GM18909 (cell line): ENCODE measurements around the gene EXOC6B.
"Not testable (repeated sequence)": the region's sequence is repeated elsewhere in the genome, so short reads cannot be mapped to it uniquely, and the experiment has no call there.

Experiments used
- ATAC-seq: cut with Tn5 transposase; IDR thresholded peaks from one replicate; pipeline ENCODE4 v1.9.1; 2021; ENCODE audit warnings: mild to moderate bottlenecking; ENCODE audit not compliant: unreplicated experiment, poor library complexity

EXOC6B gene

GRCh38 chr2:72694715-72695496 lies 130.9 kb downstream of the EXOC6B start:
- ATAC-seq: no peak

GRCh38 chr2:72689579-72690195 lies 136.1 kb downstream of the EXOC6B start:
- no peak for ATAC-seq

GRCh38 chr2:72685638-72686213 lies 140.1 kb downstream of the EXOC6B start:
- no peak for ATAC-seq

- no peak for ATAC-seq
These were observed 143.8 kb downstream of the EXOC6B start for GRCh38 chr2:72682061-72682460.

- ATAC-seq: no peak
These were observed 144.5 kb downstream of the EXOC6B start for GRCh38 chr2:72681016-72681995.

GRCh38 chr2:72678024-72678423 lies 147.8 kb downstream of the EXOC6B start:
- ATAC-seq: peak; percentile 95

- no peak for ATAC-seq
These were observed 149.3 kb downstream of the EXOC6B start for GRCh38 chr2:72676341-72677025.

DNA sequence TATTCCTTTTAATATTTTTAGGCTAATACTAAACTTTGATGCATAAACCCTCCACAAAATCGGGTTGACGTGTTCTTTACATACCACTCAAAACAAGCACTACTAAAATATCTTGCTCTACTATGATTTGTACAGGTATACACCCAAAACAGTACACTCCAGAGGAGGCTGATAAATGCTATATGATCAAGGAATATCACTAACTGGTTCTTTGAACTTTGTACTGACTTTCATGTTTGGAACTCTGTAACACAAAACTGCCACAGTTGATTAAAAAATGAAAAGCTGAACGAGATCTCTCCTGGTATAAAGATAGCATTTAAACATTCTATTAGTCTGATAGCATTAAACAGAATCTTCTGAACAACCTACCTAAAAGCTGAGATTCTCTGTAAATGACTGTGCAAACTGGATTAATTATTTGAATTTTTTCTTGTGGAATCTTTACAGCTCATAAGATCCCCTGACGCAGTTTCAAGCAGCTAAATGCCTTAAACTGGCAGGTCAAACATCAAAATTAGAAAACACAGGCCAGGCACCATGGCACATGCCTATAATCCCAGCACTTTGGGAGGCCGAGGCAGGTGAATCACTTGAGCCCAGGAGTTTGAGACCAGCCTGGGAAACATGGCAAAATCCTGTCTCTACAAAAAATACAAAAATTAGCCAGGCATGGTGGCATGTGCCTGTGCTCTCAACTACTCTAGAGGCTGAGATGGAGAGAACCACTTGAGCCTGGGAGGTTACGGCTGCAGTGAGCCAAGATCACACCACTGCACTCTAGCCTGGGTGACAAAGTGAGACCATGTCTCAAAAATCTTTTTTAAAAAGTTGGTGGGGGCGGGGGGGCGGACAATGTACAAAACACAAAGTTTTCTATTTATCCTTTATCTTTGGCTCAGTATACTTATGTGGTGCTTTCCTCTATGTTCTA lies 150.6 kb downstream of the EXOC6B start:
- ATAC-seq: no peak

GRCh38 chr2:72673279-72673678 lies 152.6 kb downstream of the EXOC6B start:
- no peak for ATAC-seq

DNA sequence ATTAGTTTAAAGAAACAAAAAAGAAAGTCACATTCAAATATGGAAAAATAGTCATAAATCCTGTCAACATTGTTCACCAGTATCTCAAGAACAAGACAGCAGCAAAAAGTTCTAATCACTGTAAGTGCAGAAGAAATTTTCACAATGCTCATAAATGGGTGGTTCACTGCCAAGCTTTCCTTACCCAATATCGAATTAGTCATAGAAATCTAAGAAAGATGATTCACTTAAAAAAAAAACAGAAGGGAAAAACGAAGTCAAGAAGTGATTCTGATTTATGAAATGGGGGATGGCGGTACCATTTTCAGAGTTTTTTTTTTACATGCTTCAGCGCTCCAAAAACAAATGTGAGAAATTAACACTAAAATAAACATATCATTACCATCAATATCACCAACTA lies 156.7 kb downstream of the EXOC6B start:
- ATAC-seq: no peak

DNA sequence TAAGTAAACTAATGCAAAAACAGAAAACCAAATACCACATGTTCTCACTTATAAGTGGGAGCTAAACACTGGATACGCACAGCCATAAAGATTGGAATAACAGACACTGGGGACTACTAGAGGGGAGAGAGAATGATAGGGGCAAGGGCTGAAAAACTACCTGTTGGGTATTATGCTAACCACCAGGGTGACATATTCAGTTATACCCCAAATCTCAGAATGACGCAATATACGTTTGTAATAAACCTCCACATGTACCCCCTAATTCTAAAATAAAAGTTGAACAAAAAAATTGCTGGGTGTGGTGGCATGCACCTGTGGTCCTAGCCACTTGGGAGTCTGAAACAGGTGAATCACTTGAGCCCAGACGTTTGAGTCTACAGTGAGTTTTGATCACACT lies 157.2 kb downstream of the EXOC6B start:
- no peak for ATAC-seq

GRCh38 chr2:72665448-72665847 lies 160.4 kb downstream of the EXOC6B start:
- no peak for ATAC-seq

DNA sequence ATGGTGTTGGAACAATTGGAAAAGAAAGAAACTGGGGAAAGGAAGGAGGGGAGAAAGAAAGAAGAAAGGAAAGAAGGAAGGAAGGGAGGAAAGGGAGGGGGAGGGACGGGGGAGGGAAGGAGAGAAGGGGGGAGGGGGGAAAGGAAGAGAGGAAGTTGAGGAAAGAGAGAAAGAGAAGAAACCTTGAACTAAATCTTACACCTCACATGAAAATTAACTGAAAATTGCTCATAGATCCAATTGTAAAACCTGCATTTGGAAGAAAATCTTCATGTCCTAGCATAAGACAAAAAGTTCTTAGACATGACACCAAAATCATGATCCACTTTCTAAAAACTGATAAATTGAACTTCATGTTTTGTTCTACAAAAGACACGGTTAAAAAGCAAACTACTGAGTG lies 163.8 kb downstream of the EXOC6B start:
- ATAC-seq: no peak

GRCh38 chr2:72649810-72650209 lies 176.0 kb downstream of the EXOC6B start:
- no peak for ATAC-seq

DNA sequence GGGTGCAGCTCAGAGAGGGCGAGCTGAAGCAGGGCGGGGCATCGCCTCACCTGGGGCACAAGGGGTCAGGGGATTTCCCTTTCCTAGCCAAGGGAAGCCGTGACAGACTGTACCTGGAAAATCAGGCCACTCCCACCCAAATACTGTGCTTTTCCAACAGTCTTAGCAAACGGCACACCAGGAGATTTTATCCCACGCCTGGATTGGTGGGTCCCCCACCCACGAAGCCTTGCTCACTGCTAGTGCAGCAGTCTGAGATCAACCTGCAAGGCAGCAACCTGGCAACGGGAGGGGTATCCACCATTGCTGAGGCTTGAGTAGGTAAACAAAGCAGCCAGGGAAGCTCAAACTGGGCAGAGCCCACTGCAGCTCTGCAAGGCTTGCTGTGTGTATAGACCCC lies 184.6 kb downstream of the EXOC6B start:
- not testable (repeated sequence) for ATAC-seq

GRCh38 chr2:72638600-72639211 lies 187.1 kb downstream of the EXOC6B start:
- ATAC-seq: no peak

DNA sequence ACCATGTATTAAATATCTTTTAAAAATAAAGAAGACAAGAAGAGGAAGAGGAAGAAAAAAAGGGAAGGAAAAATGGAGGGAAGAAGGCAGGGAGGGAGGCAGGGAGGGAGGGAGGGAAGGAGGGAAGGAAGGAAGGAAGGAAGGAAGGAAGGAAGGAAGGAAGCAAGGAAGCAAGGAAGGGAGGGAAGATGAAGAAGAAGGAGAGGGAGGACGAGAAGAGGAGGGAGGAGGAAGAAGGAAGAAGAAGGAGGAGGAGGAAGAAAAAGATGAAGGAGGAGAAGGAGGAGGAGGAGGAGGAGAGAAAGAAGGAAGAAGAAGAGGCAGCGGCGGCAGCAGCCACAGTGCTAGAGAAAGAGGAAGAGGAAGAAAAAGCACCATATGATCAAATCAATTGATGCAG lies 189.6 kb downstream of the EXOC6B start:
- ATAC-seq: no peak

DNA sequence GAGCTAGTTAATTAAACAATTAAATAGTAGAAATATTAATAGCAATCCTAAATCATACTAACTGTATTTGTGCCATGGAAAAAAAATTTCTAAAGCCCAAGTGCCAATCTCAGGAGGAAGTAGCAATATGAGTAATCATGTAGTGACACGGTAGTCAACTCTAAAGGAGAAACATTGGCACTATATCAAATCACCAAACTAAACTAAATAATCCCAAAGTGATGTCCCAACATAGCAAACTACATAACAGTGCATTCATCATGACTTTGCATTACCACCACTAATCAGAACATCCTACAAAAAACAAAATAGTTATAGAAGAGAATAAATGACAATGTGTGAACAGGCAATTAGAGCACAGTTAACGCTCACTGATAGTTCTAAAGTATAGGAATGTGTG lies 195.1 kb downstream of the EXOC6B start:
- no peak for ATAC-seq
